Ammon's horn (tissue), 1 donor: ENCODE results near the gene STX8.
A peak's percentile ranks its signal among the peaks of the same experiment; 100 is the strongest.
"Not testable (repeated sequence)": the region's sequence is repeated elsewhere in the genome, so short reads cannot be mapped to it uniquely, and the experiment has no call there.

Source experiments
- DNase-seq: peaks from one replicate; pipeline ENCODE4 v3.0.0-alpha.2; 2016; ENCODE audit warnings: low spot score

STX8 gene

GRCh38 chr17:9554715-9555114, 20.9 kb downstream of the STX8 start:
- DNase-seq = not testable (repeated sequence)

GRCh38 chr17:9553596-9553995, 22.0 kb downstream of the STX8 start:
- DNase-seq = no peak

GRCh38 chr17:9553181-9553580, 22.4 kb downstream of the STX8 start:
- no peak for DNase-seq

- DNase-seq = no peak
Measured at GRCh38 chr17:9549215-9549614, 26.4 kb downstream of the STX8 start.

- no peak for DNase-seq
Measured at GRCh38 chr17:9544221-9544620, 31.4 kb downstream of the STX8 start.

GRCh38 chr17:9541718-9542117, 33.9 kb downstream of the STX8 start:
- no peak for DNase-seq

GRCh38 chr17:9538626-9539025, 37.0 kb downstream of the STX8 start:
- no peak for DNase-seq

- no peak for DNase-seq
Measured at GRCh38 chr17:9537177-9537776, 38.3 kb downstream of the STX8 start.

- no peak for DNase-seq
Measured at GRCh38 chr17:9536061-9536460, 39.6 kb downstream of the STX8 start.

- no peak for DNase-seq
Measured at GRCh38 chr17:9533441-9533840, 42.2 kb downstream of the STX8 start.

- DNase-seq = no peak
Measured at GRCh38 chr17:9532715-9533114, 42.9 kb downstream of the STX8 start.

GRCh38 chr17:9531034-9531433, 44.6 kb downstream of the STX8 start:
- DNase-seq = no peak

GRCh38 chr17:9529033-9529700, 46.5 kb downstream of the STX8 start:
- DNase-seq = peak; percentile 52

GRCh38 chr17:9527788-9528187, 47.8 kb downstream of the STX8 start:
- DNase-seq = no peak

- peak; percentile 79 for DNase-seq
Measured at GRCh38 chr17:9522074-9522473, 53.5 kb downstream of the STX8 start.

- DNase-seq = no peak
Measured at GRCh38 chr17:9521062-9521461, 54.6 kb downstream of the STX8 start.

GRCh38 chr17:9520649-9521048, 55.0 kb downstream of the STX8 start:
- DNase-seq = no peak

- DNase-seq = no peak
Measured at GRCh38 chr17:9519583-9520272, 55.9 kb downstream of the STX8 start.

GRCh38 chr17:9517396-9517795, 58.2 kb downstream of the STX8 start:
- no peak for DNase-seq

GRCh38 chr17:9513266-9513665, 62.4 kb downstream of the STX8 start:
- no peak for DNase-seq

- DNase-seq = no peak
Measured at GRCh38 chr17:9512323-9513168, 63.1 kb downstream of the STX8 start.

GRCh38 chr17:9509236-9509816, 66.3 kb downstream of the STX8 start:
- no peak for DNase-seq
